HepG2 (cell line): ENCODE results near the gene GNL1. TPM values are rescaled to one million over a fixed set of nuclear protein-coding genes. Genes with fewer than 3 reads are reported as not detected.

Experiments
- ATAC-seq: fragments of 200-7000 bp; cut with Tn5 transposase; 3 replicates; pipeline ENCODE4 v1.9.1; 2020; ENCODE audit warnings: mild to moderate bottlenecking, moderate library complexity
- BruUV-seq: library from RNA; stranded (reverse); fragments of 400-500 nt; replicated peaks from 2 replicates; lab custom pipeline; 2021; lab: Mats Ljungman, UMichigan
- CTCF ChIA-PET: fragments of 300-600 bp; formaldehyde crosslinking; extraction: SDS; loops from one replicate; lab custom pipeline; 2021; ENCODE audit warnings: low total read pairs, inconsistent platforms, low intra/inter-chr PET ratio; lab: Yijun Ruan, JAX
- POLR2A ChIA-PET: fragments of 350-600 bp; sonication (Branson Sonifier 250); formaldehyde crosslinking; loops from one replicate; lab custom pipeline; 2020; ENCODE audit warnings: antibody characterized with exemption, inconsistent platforms; lab: Yijun Ruan, JAX
- DNase-seq: peaks from one replicate; pipeline ENCODE4 v3.0.0-alpha.2; 2015; ENCODE audit warnings: low spot score
- FAIRE-seq: peaks from 3 replicates; lab custom pipeline; 2011; peaks lifted over from hg19 to GRCh38; lab: Jason Lieb, UNC
- H2AFZ ChIP-seq: one replicate; pipeline ENCODE4 v1.6.1; 2011; ENCODE audit warnings: low read length, inconsistent platforms
- H3K27ac ChIP-seq: fragments of 300-600 bp; 3 replicates; pipeline ENCODE4 v1.8.0; 2011; ENCODE audit warnings: mixed run types, mild to moderate bottlenecking, mixed read lengths, low read length, inconsistent platforms; ENCODE audit not compliant: insufficient read depth; ENCODE audit errors: extremely low read length
- H3K27me3 ChIP-seq, 2 experiments: fragments of 200-600 bp in 1 of 2; 2 replicates in 1 of 2; 3 replicates in 1 of 2; pipeline versions ENCODE4 v1.6.0 to v1.8.0; 2011; ENCODE audit warnings: low read length in 2 of 2, mild to moderate bottlenecking in 2 of 2, moderate library complexity in 2 of 2, inconsistent platforms in 1 of 2; ENCODE audit not compliant: insufficient read depth in 2 of 2, control insufficient read depth in 1 of 2
- H3K36me3 ChIP-seq, 2 experiments: fragments of 200-600 bp in 1 of 2; replicated peaks in 1 of 2; 2 replicates in 1 of 2; 3 replicates in 1 of 2; pipeline versions ENCODE4 v1.5.1 to v1.8.0; 2011; ENCODE audit warnings: low read length in 2 of 2, inconsistent platforms in 1 of 2; ENCODE audit not compliant: insufficient read depth in 2 of 2, control insufficient read depth in 1 of 2
- H3K4me1 ChIP-seq: 2 replicates; pipeline ENCODE4 v1.5.1; 2012; ENCODE audit warnings: low read length, inconsistent platforms; ENCODE audit not compliant: insufficient read depth
- H3K4me2 ChIP-seq: 2 replicates; pipeline ENCODE4 v1.6.0; 2011; ENCODE audit warnings: low read depth, low read length, inconsistent platforms
- H3K4me3 ChIP-seq, 3 experiments: fragments of 200-600 bp in 1 of 3; sonication (generic), shearing (Covaris generic) in 1 of 3; replicated peaks in 1 of 3; 2 replicates each; pipeline ENCODE4 v1.5.1; 2011 to 2016; ENCODE audit warnings: low read length in 3 of 3, inconsistent platforms in 2 of 3, low read depth in 2 of 3, mild to moderate bottlenecking in 2 of 3, control low read depth in 1 of 3, mixed read lengths in 1 of 3; ENCODE audit not compliant: insufficient read depth in 1 of 3
- H3K79me2 ChIP-seq: one replicate; pipeline ENCODE4 v1.6.1; 2011; ENCODE audit warnings: low read length, inconsistent platforms; ENCODE audit not compliant: insufficient read depth
- H3K9ac ChIP-seq: 2 replicates; pipeline ENCODE4 v1.6.0; 2011; ENCODE audit warnings: mild to moderate bottlenecking, low read depth, low read length, inconsistent platforms; ENCODE audit not compliant: insufficient read depth
- H3K9me3 ChIP-seq: 2 replicates; pipeline ENCODE4 v1.5.1; 2012; ENCODE audit warnings: mild to moderate bottlenecking, low read length
- H4K20me1 ChIP-seq: 2 replicates; pipeline ENCODE4 v1.6.0; 2011; ENCODE audit warnings: inconsistent platforms, mild to moderate bottlenecking, low read length, moderate library complexity; ENCODE audit not compliant: insufficient read depth
- DNMT3B ChIP-seq: conservative IDR thresholded peaks from 2 replicates; pipeline ENCODE4 v1.6.1; 2016; ENCODE audit warnings: missing biosample characterization, control low read depth
- IKZF4 ChIP-seq: sonication (generic); formaldehyde crosslinking; IDR thresholded peaks from 2 replicates; pipeline ENCODE4 v1.5.1; 2020; ENCODE audit warnings: borderline replicate concordance, mild to moderate bottlenecking, low read depth, missing genetic modification reagents; ENCODE audit errors: not compliant biosample characterization
- KDM2A ChIP-seq: sonication (generic); formaldehyde crosslinking; IDR thresholded peaks from 2 replicates; pipeline ENCODE4 v1.4.0; 2020; ENCODE audit warnings: low read depth, missing genetic modification reagents, borderline replicate concordance
- ZNF335 ChIP-seq: sonication (generic); formaldehyde crosslinking; IDR thresholded peaks from 2 replicates; pipeline ENCODE4 v1.4.0; 2020; ENCODE audit warnings: missing genetic modification reagents
- WGBS: methylation state at CpG from one replicate; pipeline ENCODE4 v1.1.6; 2017; ENCODE audit warnings: low lambda C conversion rate; 5-methylcytosine and 5-hydroxymethylcytosine counted together
- in situ Hi-C: cut with HindIII; loops from 2 replicates; pipeline ENCODE4 v1.10.0; 2017; ENCODE audit warnings: low pct_unique_long_range_greater_than_20kb; ENCODE audit not compliant: extremely low pct_ligation_motif_present
- intact Hi-C: fragments of 100-400 bp; cut with micrococcal nuclease; formaldehyde crosslinking; loops from one replicate; pipeline ENCODE4 v1.10.0; 2022; ENCODE audit not compliant: unreplicated experiment
- polyA plus RNA-seq, 8 experiments: library from polyadenylated mRNA; depleted of rRNA in 3 of 8; stranded (reverse) in 7 of 8; unstranded in 1 of 8; fragments of >200 nt; fragmentation: Illumina TruSeq in 4 of 8; extraction: Trizol in 4 of 8; gene quantifications; 2 replicates each; pipeline versions ENCODE4 v1.2.1 to v1.2.3, GENCODE V29; 2011 to 2016; ENCODE audit warnings: low read depth in 4 of 8, missing spikeins in 1 of 8, mixed read lengths in 1 of 8; ENCODE audit not compliant: insufficient read depth in 1 of 8
- total RNA-seq, 5 experiments: library from RNA; depleted of rRNA; stranded (reverse); fragments of >200 nt; fragmentation: Illumina TruSeq; extraction: Trizol; gene quantifications; 2 replicates each; pipeline ENCODE4 v1.2.3, GENCODE V29; 2016; ENCODE audit warnings: low read depth in 1 of 5
- TF ChIP-seq, protein P1 (sequence below): sonication (generic); formaldehyde crosslinking; IDR thresholded peaks from 2 replicates; pipeline ENCODE4 v1.8.0; 2022; ENCODE audit warnings: low read depth, missing genetic modification reagents
- TF ChIP-seq, protein P2 (sequence below): fragments of 450-650 bp; IDR thresholded peaks from 2 replicates; pipeline ENCODE4 v1.6.1; 2016
- TF ChIP-seq, protein P3 (sequence below): IDR thresholded peaks from 2 replicates; pipeline ENCODE4 v1.6.1; 2012; ENCODE audit warnings: inconsistent platforms
- TF ChIP-seq, protein P4 (sequence below): sonication (generic); formaldehyde crosslinking; IDR thresholded peaks from 2 replicates; pipeline ENCODE4 v1.8.1; 2022; ENCODE audit warnings: low read depth, mild to moderate bottlenecking, missing genetic modification reagents
- TF ChIP-seq, protein P5 (sequence below): sonication (generic); formaldehyde crosslinking; IDR thresholded peaks from 2 replicates; pipeline ENCODE4 v1.9.0; 2021; ENCODE audit warnings: mild to moderate bottlenecking, missing genetic modification reagents

The GNL1 gene
- total and polyA plus RNA-seq, 2 of the 13 experiments (the other 11 are each of a cell fraction or from before 2014, with no cell fraction given), result 35.0 to 55.6 TPM

DNA sequence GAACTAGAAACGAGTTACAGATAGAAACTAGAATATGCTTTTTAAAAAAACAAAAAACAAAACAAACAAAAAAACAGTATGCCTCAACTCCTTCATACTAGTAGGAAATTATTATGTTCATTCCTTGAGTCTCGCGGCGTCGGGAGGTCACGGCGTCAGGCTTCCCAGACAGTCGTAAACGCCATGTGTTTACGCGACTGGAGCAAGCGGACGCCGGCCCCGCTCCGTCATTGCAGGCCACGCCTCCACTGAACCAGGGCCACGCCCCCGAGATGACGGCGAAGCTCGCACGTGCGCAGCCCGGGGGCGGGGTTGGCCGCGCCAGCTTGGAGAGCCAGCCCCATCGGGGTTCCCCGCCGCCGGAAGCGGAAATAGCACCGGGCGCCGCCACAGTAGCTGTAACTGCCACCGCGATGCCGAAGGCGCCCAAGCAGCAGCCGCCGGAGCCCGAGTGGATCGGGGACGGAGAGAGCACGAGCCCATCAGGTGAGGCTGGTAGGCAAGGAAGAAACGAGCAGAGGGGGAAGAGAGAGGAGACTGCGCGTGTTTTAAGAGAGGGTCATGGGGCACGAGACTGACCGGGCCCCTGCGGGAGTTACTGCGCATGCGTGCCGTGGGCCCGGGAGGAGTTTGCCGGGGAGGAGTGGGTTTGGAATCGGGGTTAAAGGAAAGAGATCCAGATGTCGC lies 14.9 kb upstream of the GNL1 start, which contains the start of gene ABCF1:
ABCF1 (plus strand) TSS at position 368 of the 687 bp plus-strand sequence; CDS start at position 414, 46 bp downstream.
- H3K36me3 ChIP-seq, result peaks cover 0 to 3% of the 10 kb centered on the region in 2 experiments; a peak in 1 of 5 replicates
- peak within 1 kb of the TSS; percentile 60 for H2AFZ ChIP-seq
- FAIRE-seq (peak; percentile 85), DNase-seq (peak; percentile 94), ATAC-seq (peak; percentile 92)
- peaks cover 23% of the 10 kb centered on the region for H4K20me1 ChIP-seq
- POLR2A ChIA-PET, result interaction anchor here (0.6 to 2.6 kb wide), 27 partner anchors 9 to 833 kb away, joined by 3 to 74 read pairs (median 4); partner anchors contain the start of genes DHX16, GNL1, GTF2H4 and MRPS18B
- H3K4me1 ChIP-seq, result peaks cover 51% of the 10 kb centered on the region
- H3K27ac ChIP-seq, result peak within 1 kb of the TSS; percentile 80
- CTCF ChIA-PET, result no interaction called here
- peak within 1 kb of the TSS; percentile 67 to 88 (median 71) for H3K4me3 ChIP-seq
- intact Hi-C loops, result no loop called here
- peaks cover 48% of the 10 kb centered on the region for H3K79me2 ChIP-seq
- in situ Hi-C loops, result no loop called here
- H3K9ac ChIP-seq, result peak within 1 kb of the TSS; percentile 88
- H3K9me3 ChIP-seq, result no peaks in the 10 kb centered on the region
- no TSS peak for BruUV-seq
- under 1% methylated on average over 57 of the region's 59 CpGs for WGBS
- H3K4me2 ChIP-seq, result peak within 1 kb of the TSS; percentile 99
- no peaks in the 10 kb centered on the region; a peak in 1 of 5 replicates for H3K27me3 ChIP-seq
- TF ChIP-seq, protein P1, sequence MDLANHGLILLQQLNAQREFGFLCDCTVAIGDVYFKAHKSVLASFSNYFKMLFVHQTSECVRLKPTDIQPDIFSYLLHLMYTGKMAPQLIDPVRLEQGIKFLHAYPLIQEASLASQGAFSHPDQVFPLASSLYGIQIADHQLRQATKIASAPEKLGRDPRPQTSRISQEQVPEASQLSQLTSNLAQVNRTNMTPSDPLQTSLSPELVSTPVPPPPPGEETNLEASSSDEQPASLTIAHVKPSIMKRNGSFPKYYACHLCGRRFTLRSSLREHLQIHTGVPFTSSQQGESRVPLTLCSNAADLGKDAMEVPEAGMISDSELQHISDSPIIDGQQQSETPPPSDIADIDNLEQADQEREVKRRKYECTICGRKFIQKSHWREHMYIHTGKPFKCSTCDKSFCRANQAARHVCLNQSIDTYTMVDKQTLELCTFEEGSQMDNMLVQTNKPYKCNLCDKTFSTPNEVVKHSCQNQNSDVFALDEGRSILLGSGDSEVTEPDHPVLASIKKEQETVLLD, result peak; percentile 86
- peak; percentile 92 for TF ChIP-seq KDM2A (CRISPR knock-in tag)
- TF ChIP-seq, protein P2, sequence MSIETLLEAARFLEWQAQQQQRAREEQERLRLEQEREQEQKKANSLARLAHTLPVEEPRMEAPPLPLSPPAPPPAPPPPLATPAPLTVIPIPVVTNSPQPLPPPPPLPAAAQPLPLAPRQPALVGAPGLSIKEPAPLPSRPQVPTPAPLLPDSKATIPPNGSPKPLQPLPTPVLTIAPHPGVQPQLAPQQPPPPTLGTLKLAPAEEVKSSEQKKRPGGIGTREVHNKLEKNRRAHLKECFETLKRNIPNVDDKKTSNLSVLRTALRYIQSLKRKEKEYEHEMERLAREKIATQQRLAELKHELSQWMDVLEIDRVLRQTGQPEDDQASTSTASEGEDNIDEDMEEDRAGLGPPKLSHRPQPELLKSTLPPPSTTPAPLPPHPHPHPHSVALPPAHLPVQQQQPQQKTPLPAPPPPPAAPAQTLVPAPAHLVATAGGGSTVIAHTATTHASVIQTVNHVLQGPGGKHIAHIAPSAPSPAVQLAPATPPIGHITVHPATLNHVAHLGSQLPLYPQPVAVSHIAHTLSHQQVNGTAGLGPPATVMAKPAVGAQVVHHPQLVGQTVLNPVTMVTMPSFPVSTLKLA, result peak; percentile 98
- TF ChIP-seq ZNF335, result peak; percentile 92
- TF ChIP-seq, protein P3, sequence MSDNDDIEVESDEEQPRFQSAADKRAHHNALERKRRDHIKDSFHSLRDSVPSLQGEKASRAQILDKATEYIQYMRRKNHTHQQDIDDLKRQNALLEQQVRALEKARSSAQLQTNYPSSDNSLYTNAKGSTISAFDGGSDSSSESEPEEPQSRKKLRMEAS, result peak; percentile 99
- TF ChIP-seq, protein P4, sequence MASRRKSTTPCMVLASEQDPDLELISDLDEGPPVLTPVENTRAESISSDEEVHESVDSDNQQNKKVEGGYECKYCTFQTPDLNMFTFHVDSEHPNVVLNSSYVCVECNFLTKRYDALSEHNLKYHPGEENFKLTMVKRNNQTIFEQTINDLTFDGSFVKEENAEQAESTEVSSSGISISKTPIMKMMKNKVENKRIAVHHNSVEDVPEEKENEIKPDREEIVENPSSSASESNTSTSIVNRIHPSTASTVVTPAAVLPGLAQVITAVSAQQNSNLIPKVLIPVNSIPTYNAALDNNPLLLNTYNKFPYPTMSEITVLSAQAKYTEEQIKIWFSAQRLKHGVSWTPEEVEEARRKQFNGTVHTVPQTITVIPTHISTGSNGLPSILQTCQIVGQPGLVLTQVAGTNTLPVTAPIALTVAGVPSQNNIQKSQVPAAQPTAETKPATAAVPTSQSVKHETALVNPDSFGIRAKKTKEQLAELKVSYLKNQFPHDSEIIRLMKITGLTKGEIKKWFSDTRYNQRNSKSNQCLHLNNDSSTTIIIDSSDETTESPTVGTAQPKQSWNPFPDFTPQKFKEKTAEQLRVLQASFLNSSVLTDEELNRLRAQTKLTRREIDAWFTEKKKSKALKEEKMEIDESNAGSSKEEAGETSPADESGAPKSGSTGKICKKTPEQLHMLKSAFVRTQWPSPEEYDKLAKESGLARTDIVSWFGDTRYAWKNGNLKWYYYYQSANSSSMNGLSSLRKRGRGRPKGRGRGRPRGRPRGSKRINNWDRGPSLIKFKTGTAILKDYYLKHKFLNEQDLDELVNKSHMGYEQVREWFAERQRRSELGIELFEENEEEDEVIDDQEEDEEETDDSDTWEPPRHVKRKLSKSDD (CRISPR knock-in tag), result peak; percentile 88; the same call in 1 of the 2 replicates
- TF ChIP-seq DNMT3B (CRISPR knock-in tag), result 0 out of 2 replicates have a peak, but pooled peaks have one; percentile 38
- peak; percentile 94 for TF ChIP-seq IKZF4 (CRISPR knock-in tag)
- TF ChIP-seq, protein P5, sequence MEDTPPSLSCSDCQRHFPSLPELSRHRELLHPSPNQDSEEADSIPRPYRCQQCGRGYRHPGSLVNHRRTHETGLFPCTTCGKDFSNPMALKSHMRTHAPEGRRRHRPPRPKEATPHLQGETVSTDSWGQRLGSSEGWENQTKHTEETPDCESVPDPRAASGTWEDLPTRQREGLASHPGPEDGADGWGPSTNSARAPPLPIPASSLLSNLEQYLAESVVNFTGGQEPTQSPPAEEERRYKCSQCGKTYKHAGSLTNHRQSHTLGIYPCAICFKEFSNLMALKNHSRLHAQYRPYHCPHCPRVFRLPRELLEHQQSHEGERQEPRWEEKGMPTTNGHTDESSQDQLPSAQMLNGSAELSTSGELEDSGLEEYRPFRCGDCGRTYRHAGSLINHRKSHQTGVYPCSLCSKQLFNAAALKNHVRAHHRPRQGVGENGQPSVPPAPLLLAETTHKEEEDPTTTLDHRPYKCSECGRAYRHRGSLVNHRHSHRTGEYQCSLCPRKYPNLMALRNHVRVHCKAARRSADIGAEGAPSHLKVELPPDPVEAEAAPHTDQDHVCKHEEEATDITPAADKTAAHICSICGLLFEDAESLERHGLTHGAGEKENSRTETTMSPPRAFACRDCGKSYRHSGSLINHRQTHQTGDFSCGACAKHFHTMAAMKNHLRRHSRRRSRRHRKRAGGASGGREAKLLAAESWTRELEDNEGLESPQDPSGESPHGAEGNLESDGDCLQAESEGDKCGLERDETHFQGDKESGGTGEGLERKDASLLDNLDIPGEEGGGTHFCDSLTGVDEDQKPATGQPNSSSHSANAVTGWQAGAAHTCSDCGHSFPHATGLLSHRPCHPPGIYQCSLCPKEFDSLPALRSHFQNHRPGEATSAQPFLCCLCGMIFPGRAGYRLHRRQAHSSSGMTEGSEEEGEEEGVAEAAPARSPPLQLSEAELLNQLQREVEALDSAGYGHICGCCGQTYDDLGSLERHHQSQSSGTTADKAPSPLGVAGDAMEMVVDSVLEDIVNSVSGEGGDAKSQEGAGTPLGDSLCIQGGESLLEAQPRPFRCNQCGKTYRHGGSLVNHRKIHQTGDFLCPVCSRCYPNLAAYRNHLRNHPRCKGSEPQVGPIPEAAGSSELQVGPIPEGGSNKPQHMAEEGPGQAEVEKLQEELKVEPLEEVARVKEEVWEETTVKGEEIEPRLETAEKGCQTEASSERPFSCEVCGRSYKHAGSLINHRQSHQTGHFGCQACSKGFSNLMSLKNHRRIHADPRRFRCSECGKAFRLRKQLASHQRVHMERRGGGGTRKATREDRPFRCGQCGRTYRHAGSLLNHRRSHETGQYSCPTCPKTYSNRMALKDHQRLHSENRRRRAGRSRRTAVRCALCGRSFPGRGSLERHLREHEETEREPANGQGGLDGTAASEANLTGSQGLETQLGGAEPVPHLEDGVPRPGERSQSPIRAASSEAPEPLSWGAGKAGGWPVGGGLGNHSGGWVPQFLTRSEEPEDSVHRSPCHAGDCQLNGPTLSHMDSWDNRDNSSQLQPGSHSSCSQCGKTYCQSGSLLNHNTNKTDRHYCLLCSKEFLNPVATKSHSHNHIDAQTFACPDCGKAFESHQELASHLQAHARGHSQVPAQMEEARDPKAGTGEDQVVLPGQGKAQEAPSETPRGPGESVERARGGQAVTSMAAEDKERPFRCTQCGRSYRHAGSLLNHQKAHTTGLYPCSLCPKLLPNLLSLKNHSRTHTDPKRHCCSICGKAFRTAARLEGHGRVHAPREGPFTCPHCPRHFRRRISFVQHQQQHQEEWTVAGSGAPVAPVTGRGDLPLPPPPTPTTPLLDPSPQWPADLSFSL, result no peak
